Sciatic nerve (tissue), 2 donors: ENCODE results near the gene BCKDK. TPM values are rescaled to one million over a fixed set of nuclear protein-coding genes. Genes with fewer than 3 reads are reported as not detected.
"Not testable (repeated sequence)": the region's sequence is repeated elsewhere in the genome, so short reads cannot be mapped to it uniquely, and the experiment has no call there.

Experiments used
- ATAC-seq: fragments of 200-7000 bp; cut with Tn5 transposase; one replicate; pipeline ENCODE4 v1.9.1; 2020; ENCODE audit warnings: mild to moderate bottlenecking, moderate library complexity
- DNase-seq: peaks from one replicate; pipeline ENCODE4 v3.0.0-alpha.2; 2020; ENCODE audit warnings: low spot score
- intact Hi-C: fragments of 100-400 bp; cut with DNase I; formaldehyde crosslinking; loops from one replicate; pipeline ENCODE4 v1.14.2; 2022
- total RNA-seq: library from RNA; stranded (reverse); fragmentation: NEBNext Ultra II Directional; extraction: Animal tissue kit (Norgen Biotek cat#: 25700); gene quantifications from one replicate; pipeline ENCODE4 v1.2.1, GENCODE V29; 2021
- donor health status: DM: no; HTN: no; CAD: no.
- donor health status: DM: no; HTN: no; CAD: no.

BCKDK gene
- total RNA-seq, 1 donor from 2014 or later, result 35.0 TPM

- intact Hi-C loops, result loop anchor here (10.0 kb wide), 1 partner anchor 106 kb away; the partner anchor contains the start of gene HSD3B7
- ATAC-seq, result no peak
Measured at GRCh38 chr16:31090540-31090939, 17.6 kb upstream of the BCKDK start.

DNA sequence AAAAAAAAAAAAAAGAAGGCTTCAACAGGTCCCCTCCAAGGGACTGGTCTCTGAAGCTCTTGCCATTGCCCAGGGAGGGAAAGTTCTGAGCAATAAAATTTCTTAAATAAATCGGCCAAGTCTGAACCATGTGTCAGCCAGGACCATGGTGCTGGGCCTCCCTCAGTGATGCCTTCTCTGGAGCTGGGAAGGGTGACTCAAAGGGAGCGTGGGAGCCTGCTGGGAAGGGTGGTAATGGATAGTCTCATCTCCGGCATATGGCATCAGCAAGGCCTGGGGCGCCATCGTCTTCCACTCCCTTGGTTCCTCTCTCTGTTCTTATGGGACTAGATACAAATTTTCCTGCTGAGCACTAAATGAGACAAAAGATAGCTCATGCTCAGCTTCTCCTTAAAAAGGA, 15.9 kb upstream of the BCKDK start:
- no peak for ATAC-seq
- intact Hi-C loops, result loop anchor here (10.0 kb wide), 1 partner anchor 108 kb away; the partner anchor contains the start of gene HSD3B7
- DNase-seq, result no peak

More at GRCh38 chr16:31090540-31090939, 17.6 kb upstream of the BCKDK start:
- DNase-seq, result no peak

DNA sequence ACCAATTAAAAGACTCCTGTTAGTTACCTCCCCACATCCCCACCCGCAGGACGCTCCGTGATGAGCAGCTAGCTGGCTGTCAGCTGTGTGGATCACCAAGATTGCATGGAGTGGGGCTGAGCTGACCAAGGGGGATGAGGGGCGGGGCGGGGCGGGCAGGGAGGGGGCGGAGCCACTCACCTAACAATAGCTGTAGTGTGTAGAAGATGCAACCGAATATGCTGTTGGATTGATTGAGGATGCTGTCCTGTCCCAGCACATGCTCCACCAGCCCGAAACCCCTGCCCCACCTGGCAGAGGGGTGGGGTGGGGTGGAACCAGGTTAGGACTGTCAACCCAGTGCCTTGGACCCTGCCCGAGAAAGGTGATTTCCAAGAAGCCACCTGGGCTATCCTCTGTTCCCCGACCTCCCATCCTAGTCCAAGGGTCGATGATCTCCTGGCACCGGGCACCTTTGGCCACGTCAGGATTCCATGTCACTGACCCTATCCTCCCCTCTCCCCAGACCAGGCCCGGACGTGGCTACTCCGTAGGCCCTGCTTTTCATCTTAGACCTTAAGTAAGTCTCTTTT, 15.0 kb upstream of the BCKDK start:
- peak; percentile 7 for ATAC-seq
- intact Hi-C loops, result loop anchor here (10.0 kb wide), 1 partner anchor 108 kb away; the partner anchor contains the start of gene HSD3B7
- DNase-seq, result no peak

- peak; percentile 43 for ATAC-seq
- intact Hi-C loops, result loop anchor here (10.0 kb wide), 1 partner anchor 109 kb away; the partner anchor contains the start of gene HSD3B7
- no peak for DNase-seq
Measured at GRCh38 chr16:31094088-31094423, 14.1 kb upstream of the BCKDK start.

DNA sequence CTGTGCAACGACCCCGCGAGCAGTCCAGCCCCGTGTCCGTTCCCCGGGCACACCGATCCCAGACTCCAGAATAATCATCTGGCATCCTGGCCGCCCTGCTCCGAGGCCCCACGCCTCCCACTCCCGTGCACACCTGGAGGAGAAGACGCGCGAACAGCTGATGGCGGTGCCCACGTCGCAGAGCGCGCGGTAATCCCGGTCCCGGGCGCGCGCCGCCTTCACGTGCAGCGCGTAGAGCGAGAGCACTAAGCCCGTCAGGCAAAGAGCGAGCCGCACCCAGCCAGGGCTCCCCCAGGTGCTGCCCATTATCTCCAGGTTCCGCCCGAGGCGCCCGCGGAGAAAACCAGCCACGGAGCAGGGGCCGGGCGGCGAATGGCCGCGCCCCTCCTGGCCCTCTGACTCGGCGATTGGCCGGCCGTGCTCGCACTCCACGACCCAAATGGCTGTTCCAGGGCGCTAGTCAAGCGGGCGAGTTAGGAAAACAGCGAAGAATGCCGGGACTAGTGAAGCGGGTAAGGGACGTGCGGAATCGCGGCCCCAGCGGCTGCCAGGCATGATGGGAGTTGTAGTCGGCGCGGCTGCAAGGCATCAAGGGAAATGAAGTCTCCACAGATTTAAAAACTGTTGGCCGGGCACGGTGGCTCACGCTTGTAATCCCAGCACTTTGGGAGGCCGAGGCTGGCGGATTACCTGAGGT, 13.6 kb upstream of the BCKDK start, which contains the start of gene VKORC1:
VKORC1 (minus strand) TSS at position 374 of the 697 bp plus-strand sequence; CDS start at position 306, 68 bp downstream.
- ATAC-seq (peak; percentile 97), DNase-seq (peak; percentile 95)
- intact Hi-C loops, result loop anchor here (10.0 kb wide), 1 partner anchor 110 kb away; the partner anchor contains the start of gene HSD3B7

- no peak for ATAC-seq
- intact Hi-C loops, result loop anchor here (10.0 kb wide), 1 partner anchor 115 kb away; the partner anchor contains the start of gene HSD3B7
- DNase-seq, result no peak
Measured at GRCh38 chr16:31099860-31100638, 8.1 kb upstream of the BCKDK start.

- DNase-seq, intact Hi-C loops, ATAC-seq: not testable (repeated sequence)
Measured at GRCh38 chr16:31100876-31101641, 7.1 kb upstream of the BCKDK start.

DNA sequence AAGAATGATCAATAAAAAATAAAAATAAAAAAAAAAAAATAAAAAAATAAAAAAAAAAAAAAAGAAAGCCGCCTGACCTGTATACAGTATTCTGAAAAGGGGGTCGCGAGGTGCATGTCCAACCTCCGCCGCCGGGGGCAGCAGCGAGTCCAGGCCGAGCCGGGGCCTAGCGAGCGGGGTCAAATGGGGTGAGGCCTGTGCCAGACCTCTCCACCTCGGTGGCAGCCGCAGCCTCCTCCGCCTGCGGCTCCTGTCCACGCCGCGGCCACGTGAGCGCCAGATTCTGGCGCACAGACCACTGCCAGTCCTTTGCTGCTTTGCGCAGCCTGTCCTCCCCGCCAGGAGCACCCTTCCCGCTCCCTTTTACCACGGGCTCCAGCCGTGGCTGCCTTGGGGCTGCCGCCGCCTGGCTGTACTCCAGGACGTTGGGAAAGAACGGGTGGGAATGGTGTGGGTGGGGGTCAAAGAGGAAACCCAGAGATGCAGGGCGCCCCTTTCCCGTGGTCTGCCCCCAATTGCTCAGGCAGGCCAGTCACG, 2.4 kb upstream of the BCKDK start:
- ATAC-seq (peak; percentile 82), DNase-seq (peak; percentile 93)
- intact Hi-C loops, result no loop called here

DNA sequence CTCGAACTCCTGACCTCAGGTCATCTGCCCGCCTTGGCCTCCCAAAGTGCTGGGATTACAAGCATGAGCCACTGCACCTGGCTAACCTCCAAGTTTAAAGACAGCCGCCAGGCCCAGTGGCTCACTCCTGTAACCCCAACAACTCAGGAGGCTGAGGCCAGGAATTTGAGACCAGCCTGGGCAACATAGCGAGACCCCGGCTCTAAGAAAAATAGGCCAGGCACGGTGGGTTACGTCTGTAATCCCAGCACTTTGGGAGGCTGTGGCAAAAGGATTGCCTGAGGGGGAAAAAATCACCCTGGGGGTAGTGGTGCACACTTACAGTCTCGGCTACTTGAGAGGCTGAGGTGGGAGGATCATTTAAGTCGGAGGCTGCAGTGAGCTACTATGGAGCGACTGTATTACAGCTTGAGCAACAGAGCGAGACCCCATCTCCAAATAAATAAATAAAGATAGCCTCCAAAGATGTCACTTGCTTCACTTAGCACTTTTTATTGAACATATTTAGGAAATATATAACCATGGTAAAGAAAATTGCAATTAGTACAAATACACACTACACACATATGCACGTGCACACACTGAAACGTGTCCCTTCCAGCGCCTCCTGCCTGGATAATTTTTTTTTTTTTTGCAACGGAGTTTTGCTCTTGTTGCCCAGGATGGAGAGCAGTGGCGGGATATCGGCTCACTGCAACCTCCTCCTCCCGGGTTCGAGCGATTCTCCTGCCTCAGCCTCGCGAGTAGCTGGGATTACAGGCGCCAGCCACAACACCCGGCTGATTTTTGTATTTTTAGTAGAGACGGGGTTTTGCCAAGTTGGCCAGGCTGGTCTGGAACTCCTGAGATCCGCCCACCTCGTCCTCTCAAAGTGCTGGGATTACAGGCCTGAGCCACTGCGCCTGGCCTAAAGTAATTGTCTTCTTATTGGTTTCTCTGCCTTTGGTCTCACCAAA, 1.4 kb upstream of the BCKDK start:
- ATAC-seq (no peak), DNase-seq (no peak)
- intact Hi-C loops, result no loop called here

- no peak for ATAC-seq
- intact Hi-C loops, result no loop called here
- DNase-seq, result no peak
Measured at GRCh38 chr16:31107465-31107867, 720 bp upstream of the BCKDK start.

DNA sequence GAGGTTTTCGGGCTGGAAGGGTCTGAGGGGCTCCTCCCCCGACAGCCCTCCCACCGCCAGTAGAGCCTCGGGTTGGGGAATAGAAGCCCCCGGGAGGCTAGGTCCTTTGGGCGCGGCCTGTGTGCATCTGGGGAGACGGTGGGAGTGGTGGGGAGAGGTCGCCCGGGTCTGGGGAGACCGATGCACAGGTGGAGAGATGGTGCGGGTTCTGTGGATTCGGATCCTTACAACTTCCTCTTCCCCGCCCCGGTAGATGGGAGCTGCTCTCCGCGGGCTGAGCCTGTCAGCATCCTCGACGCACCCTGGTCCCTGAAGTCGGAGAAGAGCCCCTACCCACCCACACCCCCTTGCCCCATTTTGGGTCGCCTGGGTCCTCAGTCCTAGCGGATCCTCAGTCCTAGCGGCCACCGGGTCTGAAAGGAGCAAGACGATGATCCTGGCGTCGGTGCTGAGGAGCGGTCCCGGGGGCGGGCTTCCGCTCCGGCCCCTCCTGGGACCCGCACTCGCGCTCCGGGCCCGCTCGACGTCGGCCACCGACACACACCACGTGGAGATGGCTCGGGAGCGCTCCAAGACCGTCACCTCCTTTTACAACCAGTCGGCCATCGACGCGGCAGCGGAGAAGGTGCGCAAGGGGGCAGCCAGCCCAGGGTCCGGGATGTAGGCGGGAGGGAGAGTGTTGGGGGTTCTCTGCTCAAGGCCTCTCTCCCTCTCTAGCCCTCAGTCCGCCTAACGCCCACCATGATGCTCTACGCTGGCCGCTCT, 790 bp downstream of the BCKDK start:
- intact Hi-C loops, result no loop called here
- ATAC-seq, result no peak
- no peak for DNase-seq

GRCh38 chr16:31109622-31110021, 1.4 kb downstream of the BCKDK start:
- intact Hi-C loops, result no loop called here
- DNase-seq (no peak), ATAC-seq (no peak)

GRCh38 chr16:31110106-31111034, 2.2 kb downstream of the BCKDK start:
- ATAC-seq (no peak), DNase-seq (no peak)
- intact Hi-C loops, result no loop called here

DNA sequence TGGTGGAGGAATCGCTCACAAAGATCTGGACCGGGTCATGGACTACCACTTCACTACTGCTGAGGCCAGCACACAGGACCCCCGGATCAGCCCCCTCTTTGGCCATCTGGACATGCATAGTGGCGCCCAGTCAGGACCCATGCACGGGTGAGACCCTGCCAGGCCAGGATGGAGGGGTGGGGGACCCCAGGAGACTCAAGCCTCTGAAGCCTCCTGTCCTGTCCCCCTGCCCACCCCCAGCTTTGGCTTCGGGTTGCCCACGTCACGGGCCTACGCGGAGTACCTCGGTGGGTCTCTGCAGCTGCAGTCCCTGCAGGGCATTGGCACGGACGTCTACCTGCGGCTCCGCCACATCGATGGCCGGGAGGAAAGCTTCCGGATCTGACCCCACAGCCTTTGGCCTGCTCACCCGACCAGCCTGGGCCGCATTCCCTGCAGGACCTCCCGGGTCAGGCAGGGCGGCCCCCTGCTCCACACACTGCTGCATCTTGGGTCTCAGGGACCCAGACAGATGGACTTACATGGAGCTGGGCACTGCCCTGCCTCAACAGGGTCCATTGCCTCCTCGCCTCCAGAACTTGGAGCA, 3.8 kb downstream of the BCKDK start:
- no peak for ATAC-seq
- intact Hi-C loops, result no loop called here
- DNase-seq, result no peak

DNA sequence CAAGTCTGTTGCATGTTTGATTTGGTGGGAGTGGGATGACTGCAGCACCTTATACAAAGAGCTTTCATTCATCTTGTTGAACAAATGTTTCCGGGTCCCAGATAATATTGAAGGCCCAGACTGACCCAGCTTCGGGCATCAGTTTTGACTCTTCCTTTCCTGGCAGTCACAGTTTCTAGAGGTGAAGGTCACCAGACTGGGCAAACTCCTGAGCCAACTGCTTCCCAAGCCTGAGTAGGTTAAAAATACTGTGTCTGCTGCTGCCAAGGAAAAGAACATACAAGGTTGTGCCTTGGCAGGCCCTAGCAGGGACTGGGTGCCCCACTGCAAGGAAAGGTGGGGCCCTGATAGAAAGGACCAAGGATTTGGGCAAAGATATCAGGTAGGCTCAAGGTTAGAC, 4.5 kb downstream of the BCKDK start:
- DNase-seq, result no peak
- intact Hi-C loops, result no loop called here
- no peak for ATAC-seq
